Ishikawa (cell line): ENCODE data around the gene CCDC146.

ENCODE experiments used
- CEBPB ChIP-seq: IDR thresholded peaks from 2 replicates; pipeline ENCODE4 v1.6.1; 2012
- FOXM1 ChIP-seq: IDR thresholded peaks from 2 replicates; pipeline ENCODE4 v1.6.1; 2012; ENCODE audit warnings: low read depth, borderline replicate concordance
- RAD21 ChIP-seq: IDR thresholded peaks from 2 replicates; pipeline ENCODE4 v1.6.1; 2012; ENCODE audit warnings: low read depth
- TCF12 ChIP-seq: IDR thresholded peaks from 2 replicates; pipeline ENCODE4 v1.6.1; 2012; ENCODE audit warnings: low read depth
- TF ChIP-seq, protein P1 (sequence below): IDR thresholded peaks from 2 replicates; pipeline ENCODE4 v1.6.1; 2012; ENCODE audit warnings: low read depth, mild to moderate bottlenecking
- TF ChIP-seq, protein P2 (sequence below): IDR thresholded peaks from 2 replicates; pipeline ENCODE4 v1.6.1; 2012

DNA sequence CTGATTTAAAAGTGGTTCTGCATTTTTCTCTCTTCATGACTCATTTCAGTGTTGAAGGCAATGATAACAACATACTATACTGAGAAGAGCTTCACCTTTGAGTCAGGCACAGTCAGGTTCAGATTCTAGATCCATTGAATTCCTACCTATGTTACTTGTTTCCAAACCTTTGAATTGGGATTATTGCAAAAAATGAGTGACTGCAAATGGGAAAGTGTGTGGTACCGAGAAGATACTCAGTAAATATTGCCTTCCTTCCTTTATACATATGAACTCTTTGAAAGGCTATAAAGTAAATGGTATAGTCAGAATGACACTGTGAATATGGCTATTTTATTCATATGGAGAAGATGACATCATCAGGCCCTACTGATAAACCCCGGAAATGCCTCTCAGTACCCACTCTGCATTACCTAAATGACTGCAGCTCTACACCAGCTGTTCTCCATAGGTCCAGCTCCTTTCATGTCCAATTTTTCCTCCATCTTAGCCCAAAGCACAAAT is 143.9 kb downstream of the CCDC146 start:
- TF ChIP-seq CEBPB (no peak), TCF12 (no peak), RAD21 (no peak), FOXM1 (no peak)
- TF ChIP-seq, protein P1, sequence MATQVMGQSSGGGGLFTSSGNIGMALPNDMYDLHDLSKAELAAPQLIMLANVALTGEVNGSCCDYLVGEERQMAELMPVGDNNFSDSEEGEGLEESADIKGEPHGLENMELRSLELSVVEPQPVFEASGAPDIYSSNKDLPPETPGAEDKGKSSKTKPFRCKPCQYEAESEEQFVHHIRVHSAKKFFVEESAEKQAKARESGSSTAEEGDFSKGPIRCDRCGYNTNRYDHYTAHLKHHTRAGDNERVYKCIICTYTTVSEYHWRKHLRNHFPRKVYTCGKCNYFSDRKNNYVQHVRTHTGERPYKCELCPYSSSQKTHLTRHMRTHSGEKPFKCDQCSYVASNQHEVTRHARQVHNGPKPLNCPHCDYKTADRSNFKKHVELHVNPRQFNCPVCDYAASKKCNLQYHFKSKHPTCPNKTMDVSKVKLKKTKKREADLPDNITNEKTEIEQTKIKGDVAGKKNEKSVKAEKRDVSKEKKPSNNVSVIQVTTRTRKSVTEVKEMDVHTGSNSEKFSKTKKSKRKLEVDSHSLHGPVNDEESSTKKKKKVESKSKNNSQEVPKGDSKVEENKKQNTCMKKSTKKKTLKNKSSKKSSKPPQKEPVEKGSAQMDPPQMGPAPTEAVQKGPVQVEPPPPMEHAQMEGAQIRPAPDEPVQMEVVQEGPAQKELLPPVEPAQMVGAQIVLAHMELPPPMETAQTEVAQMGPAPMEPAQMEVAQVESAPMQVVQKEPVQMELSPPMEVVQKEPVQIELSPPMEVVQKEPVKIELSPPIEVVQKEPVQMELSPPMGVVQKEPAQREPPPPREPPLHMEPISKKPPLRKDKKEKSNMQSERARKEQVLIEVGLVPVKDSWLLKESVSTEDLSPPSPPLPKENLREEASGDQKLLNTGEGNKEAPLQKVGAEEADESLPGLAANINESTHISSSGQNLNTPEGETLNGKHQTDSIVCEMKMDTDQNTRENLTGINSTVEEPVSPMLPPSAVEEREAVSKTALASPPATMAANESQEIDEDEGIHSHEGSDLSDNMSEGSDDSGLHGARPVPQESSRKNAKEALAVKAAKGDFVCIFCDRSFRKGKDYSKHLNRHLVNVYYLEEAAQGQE: no peak
- TF ChIP-seq, protein P2, sequence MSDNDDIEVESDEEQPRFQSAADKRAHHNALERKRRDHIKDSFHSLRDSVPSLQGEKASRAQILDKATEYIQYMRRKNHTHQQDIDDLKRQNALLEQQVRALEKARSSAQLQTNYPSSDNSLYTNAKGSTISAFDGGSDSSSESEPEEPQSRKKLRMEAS: no peak
